CMK (cell line): ENCODE data around the gene PPP1R13B.

Experiments used
- DNase-seq: peaks from one replicate; pipeline ENCODE4 v3.0.0-alpha.2; 2010; ENCODE audit warnings: low read depth

Gene PPP1R13B

DNA sequence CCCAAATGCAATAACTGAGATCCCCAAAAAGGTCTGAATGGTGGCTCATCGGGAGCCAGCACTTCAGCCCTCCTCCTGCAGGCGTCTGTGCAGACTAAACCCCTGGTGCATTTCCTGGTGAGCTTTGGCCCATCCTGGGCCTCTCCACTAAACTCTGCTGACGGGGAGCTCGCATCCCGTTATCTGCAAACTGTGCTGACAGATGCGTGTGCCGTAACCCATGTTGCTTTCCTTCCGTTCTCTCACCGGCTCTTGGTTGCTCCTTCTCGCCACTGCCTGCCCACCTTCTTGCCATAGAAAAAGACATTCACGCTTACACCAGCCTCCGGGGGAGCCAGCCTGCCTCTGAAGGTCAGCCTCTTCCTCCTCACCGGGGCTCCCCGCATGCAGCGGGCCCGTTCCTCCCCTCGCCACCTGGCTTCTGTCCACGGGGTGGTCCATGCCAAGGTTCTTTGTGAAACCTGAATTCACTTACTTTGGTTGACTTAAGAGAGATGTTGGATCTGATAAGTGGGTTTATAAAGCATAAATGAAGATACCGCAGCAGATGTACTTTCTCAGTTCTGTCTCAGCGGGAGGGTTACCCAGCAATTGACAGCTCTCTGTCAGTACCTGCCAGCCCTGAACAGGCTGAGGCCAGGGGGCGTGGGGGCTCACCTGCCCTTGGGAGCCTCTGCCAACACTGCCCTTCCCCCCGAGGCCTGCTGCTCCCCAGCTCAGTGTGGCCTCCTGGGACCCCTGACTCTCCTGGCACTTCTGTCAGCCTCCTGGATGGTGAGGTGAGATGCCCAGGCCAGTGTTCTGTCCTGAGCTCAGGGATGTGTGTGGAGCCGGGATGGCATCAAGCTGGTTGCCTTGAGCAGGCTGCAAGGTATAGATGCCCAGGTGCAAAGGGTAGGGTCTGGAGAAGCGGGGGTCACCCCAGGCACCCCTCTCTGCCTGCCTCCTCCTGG is 117.6 kb downstream of the PPP1R13B start:
- DNase-seq = no peak

DNA sequence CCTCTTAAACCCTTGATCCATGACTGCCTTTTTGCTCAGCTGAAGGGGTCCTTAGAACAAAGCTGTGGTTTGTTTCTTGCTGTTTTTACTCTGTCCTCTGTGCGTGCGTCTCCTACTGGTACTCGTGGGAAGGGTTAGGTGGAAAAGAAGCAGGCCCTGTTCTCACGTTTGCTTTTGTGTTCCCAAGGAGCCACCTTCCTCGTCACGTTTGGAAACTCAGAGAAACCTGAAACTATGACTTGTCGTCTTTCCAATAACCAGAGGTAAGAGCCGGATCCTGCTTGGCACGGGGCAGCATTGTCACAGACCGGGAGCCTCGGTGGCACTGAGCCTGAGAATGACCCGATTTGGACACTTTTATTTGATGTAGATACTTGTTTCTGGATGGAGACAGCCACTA is 118.7 kb downstream of the PPP1R13B start:
- DNase-seq = no peak

DNA sequence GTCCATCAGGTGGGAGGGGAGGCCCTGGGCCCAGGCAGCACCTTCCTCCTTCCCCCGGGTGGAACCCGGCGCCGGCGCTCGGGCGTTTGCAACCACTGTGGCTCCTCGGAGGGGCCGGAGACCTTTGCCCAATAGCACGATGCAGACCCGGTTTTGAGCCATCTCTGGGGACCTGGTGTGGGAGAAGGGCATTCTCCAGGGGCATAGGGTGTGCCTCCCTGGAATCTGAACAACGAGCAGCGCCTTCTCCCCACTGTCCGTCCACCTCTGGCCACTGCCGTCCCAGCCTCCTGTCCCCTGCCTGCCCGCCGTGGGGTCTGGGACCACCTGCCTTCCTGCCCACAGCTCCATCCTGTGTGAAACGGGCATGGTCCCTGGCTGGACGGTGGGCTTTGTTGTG is 119.2 kb downstream of the PPP1R13B start:
- DNase-seq = no peak

DNA sequence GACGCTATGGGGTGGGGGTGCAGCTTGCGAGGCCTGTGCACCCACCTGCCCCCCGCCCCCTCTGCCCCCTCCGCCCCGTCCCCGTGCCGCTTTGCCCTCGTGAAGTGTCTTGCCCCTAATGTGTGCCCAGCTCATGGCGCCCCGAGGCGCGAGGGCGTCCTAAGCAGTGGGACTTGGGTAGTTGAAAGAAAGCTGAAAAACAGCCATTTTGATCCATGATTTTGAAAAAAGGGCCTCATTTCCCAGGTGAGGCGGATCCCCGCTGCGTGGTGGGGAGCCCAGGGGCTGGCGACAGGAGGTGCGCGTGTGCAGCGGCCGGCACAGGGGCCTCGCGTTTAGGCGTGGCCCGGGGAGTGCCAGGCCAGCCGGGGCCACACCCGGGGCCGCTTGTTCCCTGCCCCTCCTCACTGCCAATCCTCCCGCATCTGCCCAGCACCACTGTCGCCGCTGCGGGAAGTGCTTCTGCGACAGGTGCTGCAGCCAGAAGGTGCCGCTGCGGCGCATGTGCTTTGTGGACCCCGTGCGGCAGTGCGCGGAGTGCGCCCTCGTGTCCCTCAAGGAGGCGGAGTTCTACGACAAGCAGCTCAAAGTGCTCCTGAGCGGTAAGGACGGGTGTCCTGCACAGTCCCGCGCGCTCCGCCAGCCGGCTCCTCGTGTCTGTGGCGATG is 119.9 kb downstream of the PPP1R13B start:
- DNase-seq = no peak

DNA sequence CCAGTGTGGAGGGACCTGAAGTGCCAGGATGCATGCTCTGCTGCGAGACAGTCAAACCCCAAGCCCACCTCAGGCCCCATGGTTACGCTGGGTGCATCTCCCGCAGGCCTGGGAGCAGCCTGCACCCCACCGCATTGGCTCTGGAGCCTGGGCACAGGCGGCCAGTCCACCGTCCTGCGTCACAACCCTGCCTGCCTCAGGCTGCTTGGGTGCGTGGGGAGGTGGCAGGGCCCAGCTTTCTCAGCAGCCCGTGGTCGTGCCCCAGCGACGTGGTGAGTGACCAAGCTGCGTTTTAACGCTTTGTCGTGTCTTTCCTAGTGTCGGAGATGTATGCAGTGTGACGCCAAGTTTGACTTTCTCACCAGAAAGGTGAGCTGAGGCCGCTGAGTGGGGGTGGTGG is 120.9 kb downstream of the PPP1R13B start:
- DNase-seq = no peak

DNA sequence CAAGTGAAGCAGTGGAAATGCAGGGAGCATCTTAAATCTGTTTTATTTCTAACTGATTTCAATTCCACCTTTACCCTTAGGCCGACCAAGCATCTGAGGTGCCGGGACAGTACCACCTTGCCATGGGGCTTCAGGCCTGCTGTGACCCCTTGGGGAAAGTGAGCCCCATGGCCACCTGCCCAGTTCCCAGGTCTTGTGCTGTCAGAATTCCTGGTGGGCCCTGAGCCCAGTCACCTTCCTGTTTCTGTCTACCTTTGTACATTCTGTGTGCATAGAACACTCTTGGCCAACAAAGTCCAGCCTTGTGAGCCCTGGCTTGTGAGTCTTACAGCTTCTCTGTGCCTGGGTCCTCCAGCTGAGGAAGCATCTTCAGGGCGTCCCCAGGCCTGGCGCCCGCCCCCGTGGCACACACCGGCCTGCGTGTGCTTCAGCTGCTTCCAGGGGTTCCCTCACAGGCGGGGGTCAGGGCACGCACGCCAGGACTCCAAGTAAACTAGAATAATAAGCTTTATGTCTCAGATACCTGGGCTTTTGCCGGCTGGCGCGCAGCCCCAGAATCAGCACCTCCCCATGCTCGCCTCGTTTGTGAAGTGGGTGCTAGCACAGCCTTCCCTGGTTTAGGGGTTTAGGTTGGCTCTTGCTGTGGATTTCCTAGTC is 121.5 kb downstream of the PPP1R13B start:
- DNase-seq = no peak

DNA sequence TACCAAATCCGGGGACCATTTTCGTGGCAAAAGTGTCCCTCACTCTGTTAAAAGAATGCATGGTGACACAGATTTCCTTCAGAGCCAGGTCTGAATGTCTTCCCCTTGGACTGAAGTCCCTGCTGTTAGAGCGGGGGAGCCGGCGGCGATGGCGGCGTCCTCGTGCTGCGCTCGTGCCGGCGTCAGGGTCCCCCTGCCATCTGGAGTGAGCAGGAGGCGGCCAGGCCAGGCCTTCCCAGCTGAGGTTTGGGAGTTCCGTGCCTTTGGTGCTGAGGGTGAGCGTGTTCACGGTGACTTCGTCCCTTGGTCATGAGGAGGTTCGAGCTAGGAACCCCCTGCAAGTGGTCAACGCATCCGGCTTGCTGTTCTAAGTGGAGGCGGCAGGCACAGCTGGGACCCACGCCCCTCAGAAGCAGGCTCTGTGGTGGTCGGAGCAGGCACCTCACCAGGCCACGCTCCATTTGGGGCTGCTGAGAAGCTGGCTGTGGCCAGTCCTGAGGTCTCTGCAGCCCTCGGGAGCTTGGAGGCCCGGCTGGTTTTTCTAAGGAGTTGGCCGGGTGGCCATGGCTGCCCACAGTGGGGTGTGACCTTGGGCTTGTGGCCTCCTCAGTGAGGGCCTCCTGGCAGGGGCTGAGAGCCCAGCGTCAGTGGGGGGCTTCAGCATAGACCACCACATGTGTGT is 122.2 kb downstream of the PPP1R13B start:
- DNase-seq = no peak

DNA sequence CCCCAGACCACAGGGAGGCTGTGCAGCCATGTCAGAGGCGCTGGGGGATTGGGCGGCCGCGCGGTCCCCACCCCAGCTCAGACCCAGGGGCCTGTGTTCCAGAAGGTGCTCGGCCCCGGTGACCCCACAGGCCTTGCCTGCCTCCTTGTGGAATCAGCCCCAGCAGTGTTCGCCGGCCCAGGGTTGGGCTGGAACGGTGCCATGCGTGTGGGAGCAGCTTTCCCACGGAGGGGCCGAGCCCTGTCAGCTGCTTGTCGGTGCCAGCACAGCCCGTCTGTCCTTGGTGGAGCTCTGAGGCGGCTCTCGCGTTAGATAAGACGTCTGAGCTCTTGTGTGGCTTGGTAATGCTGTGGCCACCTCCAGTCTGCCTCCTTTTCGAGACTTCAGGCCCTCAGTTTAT is 123.3 kb downstream of the PPP1R13B start:
- DNase-seq = no peak

DNA sequence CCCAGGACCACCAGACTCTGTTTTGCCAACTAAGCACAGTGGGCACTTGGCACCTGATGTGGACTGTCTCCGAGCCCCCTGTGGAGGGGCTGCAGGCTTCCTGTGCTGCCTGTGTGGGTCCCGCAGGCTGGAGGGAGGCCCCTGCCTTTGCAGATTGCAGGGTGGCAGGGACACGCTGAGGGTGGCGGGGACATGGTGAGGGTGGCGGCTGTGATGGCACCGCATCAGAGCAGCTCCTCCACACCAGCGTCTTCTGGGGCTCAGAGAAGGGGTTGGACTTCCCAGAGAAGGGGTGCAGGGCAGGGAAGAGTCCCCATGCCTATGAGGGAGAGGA is 123.7 kb downstream of the PPP1R13B start:
- no peak for DNase-seq

DNA sequence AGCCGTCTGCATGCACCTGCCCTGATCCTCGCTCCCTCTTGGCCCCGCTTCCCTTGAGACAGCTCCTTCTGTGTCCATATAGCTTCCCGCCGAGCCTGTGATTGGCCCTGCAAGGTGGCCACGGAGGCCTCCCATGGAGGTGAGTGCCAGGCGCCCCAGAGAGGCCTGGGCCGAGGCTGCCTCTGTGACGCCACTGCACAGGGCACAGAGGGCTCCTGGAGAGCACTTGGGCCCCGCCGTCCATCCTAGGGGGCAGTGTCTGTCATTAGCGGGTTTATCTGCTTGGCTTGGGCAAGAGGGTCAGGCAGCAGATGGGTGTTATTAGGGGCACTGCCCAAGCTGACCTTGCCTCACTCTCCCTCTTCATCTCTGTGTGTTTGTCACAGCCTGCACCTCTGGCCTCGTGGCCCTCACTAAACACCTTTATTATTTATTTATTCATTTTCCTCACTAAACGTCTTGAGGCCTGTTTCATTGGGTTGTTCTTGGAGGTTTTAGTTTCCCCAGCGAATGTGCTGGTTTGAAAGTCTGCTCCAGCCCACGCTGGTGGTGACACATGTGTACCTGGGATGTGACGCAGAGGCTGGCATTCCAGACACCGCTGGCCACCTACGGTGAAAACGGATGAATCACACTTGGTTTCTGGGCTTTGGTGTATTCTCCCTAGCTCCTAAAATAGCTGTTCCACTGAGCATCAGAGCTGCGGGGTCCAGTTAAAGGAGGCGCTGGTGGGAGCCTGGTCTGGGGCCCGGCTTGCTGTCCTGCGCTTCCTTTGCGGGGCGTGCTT is 125.8 kb downstream of the PPP1R13B start:
- no peak for DNase-seq

DNA sequence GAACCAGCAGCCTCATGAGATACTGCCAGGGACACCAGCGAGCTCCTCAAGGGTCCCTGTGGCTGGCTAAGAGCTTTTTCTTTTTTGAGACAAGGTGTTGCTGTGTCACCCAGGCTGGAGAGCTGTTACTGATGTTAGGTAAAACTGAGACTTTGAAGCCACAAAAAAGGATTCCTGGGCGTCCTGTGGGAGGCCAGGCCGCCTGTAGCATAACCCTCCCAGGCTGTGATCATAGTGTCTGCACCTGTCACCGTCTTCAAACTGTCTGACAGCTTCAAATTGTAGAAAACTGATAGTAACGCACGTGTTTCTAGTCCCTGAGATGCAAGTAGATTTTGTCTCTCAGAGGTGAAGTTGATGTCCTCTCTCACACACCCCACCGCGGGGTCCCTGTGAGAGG is 127.6 kb downstream of the PPP1R13B start:
- DNase-seq = no peak

DNA sequence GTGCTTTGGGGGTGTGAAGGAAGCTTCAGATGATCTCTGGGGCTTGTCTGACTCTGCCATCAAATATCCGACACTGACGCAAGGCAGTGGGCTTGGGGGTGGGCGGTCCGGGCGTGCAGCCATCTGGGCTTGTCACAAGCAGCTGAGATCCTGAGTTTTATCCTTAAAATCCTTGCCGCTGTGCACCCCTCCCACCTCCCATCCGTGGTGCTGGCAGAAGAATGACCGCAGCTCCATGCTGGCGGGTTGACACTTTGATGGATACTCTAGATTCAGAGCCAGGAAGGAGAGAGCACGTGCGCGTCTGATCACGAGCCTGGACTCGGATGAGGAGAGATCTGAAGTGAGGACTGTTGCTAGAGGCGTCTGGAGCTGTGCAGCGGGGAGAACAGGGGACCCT is 128.8 kb downstream of the PPP1R13B start:
- no peak for DNase-seq

DNA sequence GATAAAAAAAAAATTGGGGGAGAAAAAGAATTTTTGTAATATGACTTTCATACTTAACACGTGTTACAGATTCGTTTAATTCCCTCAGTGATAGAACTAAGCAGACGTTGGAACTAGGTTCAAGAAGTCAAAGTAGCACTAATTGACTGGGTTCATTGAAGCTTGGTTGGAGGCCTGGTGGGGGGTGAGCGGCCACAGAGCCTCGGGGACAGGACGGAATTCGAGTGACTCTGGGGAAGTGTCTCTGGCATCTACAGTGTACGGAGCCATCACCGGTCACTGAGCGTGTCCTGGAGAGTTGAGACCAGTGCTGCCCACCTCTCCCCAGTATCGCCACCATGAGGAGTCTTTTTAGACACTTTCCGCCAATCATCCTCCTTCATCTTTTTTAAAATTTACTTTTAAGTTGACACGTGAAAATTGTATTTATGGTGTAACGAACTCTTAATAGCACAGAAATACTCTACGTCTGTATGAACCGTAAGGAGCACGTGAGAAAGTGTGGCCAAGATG is 130.4 kb downstream of the PPP1R13B start:
- DNase-seq = no peak

DNA sequence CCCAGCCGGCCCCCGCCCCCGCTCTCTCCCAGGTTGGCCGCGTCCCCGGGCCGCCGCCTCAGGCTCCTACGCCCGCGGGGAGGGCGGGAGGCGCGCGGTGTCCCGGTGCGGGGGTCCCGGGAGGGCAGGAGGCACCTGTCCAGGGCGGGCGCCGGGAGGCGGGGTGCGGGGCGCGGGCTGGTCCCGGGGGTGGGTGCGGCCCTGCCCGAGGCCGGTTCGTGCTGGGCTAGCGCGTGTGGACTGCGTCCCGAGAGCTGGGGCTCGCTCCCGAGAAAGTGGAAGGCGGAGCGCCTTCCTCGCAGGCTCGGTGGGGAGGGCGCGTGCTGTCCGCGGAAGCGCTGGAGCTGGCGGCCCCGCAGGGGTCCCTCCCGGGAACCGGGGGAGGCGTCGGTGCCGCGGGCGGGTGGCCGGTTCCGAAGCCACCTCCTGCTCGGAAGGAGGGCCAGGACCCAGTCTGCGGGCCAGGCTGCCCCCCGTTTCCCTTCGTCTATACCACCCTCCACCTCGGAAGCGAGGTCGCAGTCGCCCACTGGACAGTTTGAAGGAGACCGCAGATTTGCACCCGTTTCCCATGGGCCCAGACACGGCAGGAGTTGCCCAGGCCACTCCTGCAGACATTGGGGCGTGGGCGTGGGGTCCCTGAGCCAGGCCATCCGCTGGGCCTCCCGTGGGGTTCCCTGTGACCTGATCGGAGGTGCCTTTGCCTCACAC is 131.1 kb downstream of the PPP1R13B start:
- DNase-seq = no peak

DNA sequence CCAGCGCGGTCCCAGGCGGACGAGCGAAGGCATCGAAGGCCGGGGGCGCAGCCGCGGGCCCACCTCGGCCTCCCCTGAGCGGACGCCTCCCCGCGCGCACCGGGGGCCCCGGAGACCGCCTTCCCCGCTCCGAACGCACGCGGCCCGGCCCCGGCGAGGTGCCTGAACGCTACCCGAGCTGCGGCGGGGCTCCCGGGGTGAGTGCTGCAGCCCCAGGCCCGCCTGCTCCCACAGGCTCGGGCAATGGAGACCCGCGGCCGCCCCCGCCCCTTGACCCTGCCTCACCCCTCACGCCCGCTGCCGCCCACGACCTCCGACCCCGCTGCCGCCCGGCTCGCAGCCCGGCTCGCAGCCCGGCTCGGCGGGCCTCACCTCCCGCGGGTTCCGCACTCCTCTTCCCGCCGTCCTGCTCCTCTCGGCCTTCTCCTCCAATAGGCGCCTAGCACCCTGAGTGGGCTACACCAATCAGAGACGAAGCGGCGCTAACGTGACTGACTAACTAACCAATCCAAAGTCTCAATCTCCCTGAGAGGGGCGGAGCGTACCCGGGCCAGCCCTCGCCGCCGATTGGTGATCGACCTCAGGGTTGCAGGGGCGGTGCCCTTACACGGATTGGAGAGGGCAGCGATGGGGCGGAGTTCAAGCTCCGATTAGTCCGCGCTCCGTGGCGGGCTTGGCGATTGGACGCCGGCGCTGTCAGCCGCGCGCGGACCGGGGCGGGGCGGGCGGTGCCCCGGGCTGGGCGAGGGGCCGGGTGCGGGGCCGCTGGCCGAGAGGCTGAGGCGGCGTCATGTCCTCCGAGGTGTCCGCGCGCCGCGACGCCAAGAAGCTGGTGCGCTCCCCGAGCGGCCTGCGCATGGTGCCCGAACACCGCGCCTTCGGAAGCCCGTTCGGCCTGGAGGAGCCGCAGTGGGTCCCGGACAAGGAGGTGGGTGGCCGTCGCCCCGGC is 132.0 kb downstream of the PPP1R13B start, which contains the start of the genes XRCC3 and ZFYVE21:
Gene XRCC3 (minus strand): TSS at position 400 of the 949 bp plus-strand sequence. CDS start 4,364 bp downstream, outside the sequence.
Gene ZFYVE21 (plus strand): TSS at position 759 of the 949 bp plus-strand sequence. CDS start 32 bp downstream, at position 791.
- DNase-seq = peak; percentile 96

DNA sequence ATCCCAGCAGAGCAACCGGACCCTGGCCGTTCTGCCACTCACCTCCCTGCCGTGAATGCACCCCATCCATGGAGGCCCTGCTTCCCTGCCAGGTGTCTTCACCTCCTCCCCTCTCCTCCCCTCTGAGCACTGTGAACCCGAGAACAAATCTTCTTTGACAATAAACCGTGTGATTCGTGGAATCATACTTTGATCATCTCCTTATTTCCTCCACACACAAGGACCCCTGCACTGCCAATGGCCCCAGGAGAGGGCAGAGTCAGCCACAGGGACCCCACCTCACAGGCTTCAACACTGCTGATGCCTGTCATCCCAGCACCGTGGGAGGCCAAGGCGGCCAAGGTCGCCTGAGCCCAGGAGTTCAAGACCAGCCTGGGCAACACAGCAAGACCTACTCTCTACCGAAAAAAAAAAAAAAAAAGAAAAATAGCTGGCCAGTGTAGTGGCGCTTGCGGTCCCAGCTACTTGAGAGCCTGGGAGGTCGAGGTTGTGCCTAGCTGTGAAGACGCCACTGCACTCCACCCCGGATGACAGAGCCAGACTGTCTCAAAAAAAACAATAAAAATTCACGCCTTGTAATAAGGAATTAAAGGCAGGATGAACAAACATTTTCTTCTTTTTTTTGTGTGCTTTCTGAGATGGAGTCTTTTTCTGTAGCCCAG is 133.2 kb downstream of the PPP1R13B start:
- no peak for DNase-seq

DNA sequence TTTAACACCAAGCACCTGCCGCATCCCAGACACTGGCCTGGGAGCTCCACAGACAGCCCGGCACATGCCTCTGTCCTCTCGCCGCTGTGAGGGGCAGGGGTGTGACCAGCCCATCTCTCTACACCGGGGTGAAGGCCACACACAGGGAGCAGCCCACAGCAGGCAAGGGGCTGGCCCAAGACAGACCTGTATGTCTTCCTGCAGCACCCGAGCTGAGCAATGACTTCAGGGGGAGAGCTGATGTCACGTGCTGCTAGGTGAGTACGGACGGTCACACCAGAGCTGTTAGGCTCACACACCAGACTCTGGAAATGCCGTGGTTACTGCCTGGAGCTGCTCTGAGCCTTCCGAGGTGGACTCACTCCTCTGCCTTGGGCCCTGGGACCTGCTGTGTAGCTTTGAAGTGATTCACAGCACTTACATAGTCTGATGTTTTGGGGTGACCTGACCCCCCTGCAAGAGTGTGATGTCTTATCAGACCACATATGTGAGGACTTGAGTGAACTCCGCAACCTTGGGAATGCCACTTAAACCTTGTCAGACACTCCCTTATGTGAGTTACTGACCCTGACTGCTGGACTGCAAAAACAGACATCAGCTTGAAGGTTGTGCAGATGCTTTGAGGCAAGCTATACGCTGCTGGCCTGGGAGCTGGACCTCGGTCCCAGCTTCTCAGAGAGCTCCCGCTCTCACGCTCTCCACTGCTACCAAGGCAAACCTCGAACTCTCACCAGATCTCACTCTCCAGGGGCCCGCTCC is 133.9 kb downstream of the PPP1R13B start:
- DNase-seq = no peak
